Adrenal gland (tissue), 5 donors: Measurements from ENCODE around the gene UBL7.

Experiments used
- CTCF ChIP-seq, 6 experiments: fragments of 450-650 bp in 4 of 6; fragments of 200-600 bp in 2 of 6; sonication (generic) in 1 of 6; IDR thresholded peaks; 1 replicate in 5 of 6; 2 replicates in 1 of 6; pipeline versions ENCODE4 v1.5.1 to v1.8.0; 2016 to 2021; ENCODE audit warnings: antibody characterized with exemption in 6 of 6, mild to moderate bottlenecking in 2 of 6, moderate library complexity in 1 of 6
- POLR2A ChIP-seq, 2 donors: fragments of 450-650 bp; IDR thresholded peaks; one replicate each; pipeline ENCODE4 v1.6.1; 2017; ENCODE audit warnings: antibody characterized with exemption in 2 of 2, mild to moderate bottlenecking in 2 of 2, moderate library complexity in 1 of 2
- donor health status: DM: no; HTN: no; CAD: no.

GRCh38 chr15:74418575-74419338 is 42.2 kb downstream of the UBL7 start:
- no peak for TF ChIP-seq CTCF (IDR thresholded peaks at IDR 0.05)
- no peak for TF ChIP-seq POLR2A (IDR thresholded peaks at IDR 0.05)
